Endothelial cell (in vitro differentiated cells): ENCODE data around the gene RASD2. TPM values are rescaled to one million over a fixed set of nuclear protein-coding genes. Genes with fewer than 3 reads are reported as not detected.

Experiments
- DNase-seq: peaks from one replicate; pipeline ENCODE4 v3.0.0; 2021; ENCODE audit warnings: low spot score
- H3K27ac Mint-ChIP-seq: one replicate; pipeline ENCODE4 v1.8.0; 2021; ENCODE audit warnings: mixed read lengths, inconsistent platforms; ENCODE audit not compliant: unreplicated experiment
- H3K27me3 Mint-ChIP-seq: one replicate; pipeline ENCODE4 v1.8.0; 2021; ENCODE audit warnings: mild to moderate bottlenecking, moderate library complexity, mixed read lengths, inconsistent platforms; ENCODE audit not compliant: unreplicated experiment
- H3K36me3 Mint-ChIP-seq: one replicate; pipeline ENCODE4 v1.8.0; 2021; ENCODE audit warnings: mild to moderate bottlenecking, low read depth, mixed read lengths, inconsistent platforms; ENCODE audit not compliant: unreplicated experiment
- H3K4me1 Mint-ChIP-seq: one replicate; pipeline ENCODE4 v1.8.0; 2021; ENCODE audit warnings: mild to moderate bottlenecking, mixed read lengths, inconsistent platforms; ENCODE audit not compliant: unreplicated experiment
- H3K4me3 Mint-ChIP-seq: one replicate; pipeline ENCODE4 v1.8.0; 2021; ENCODE audit warnings: mild to moderate bottlenecking, mixed read lengths, inconsistent platforms; ENCODE audit not compliant: unreplicated experiment
- H3K9me3 Mint-ChIP-seq: one replicate; pipeline ENCODE4 v1.8.0; 2021; ENCODE audit warnings: mixed read lengths, inconsistent platforms; ENCODE audit not compliant: unreplicated experiment
- CTCF ChIP-seq: fragments of 200-600 bp; sonication (generic); IDR thresholded peaks from one replicate; pipeline ENCODE4 v1.5.0; 2021; ENCODE audit warnings: antibody characterized with exemption; ENCODE audit not compliant: unreplicated experiment
- total RNA-seq: library from RNA; stranded (reverse); fragmentation: NEBNext Ultra II Directional; extraction: Animal tissue kit (Norgen Biotek cat#: 25700); gene quantifications from one replicate; pipeline ENCODE4 v1.2.1, GENCODE V29; 2021; ENCODE audit not compliant: unreplicated experiment

The RASD2 gene
- total RNA-seq, 1 donor from 2014 or later, result not detected

- no peak for TF ChIP-seq CTCF
- no peak overlapping the region for H3K4me3 Mint-ChIP-seq
- peaks cover 10% of the 10 kb centered on the region for H3K27me3 Mint-ChIP-seq
- H3K9me3 Mint-ChIP-seq, result no peaks in the 10 kb centered on the region
- no peak overlapping the region for H3K27ac Mint-ChIP-seq
- no peaks in the 10 kb centered on the region for H3K36me3 Mint-ChIP-seq
- no peaks in the 10 kb centered on the region for H3K4me1 Mint-ChIP-seq
- DNase-seq, result no peak
Measured at GRCh38 chr22:35558719-35559118, 18.1 kb downstream of the RASD2 start.

- TF ChIP-seq CTCF, result no peak
- no peak for DNase-seq
- Mint-ChIP-seq H3K4me3 (no peak overlapping the region), H3K36me3 (no peaks in the 10 kb centered on the region), H3K27ac (no peak overlapping the region), H3K4me1 (no peaks in the 10 kb centered on the region), H3K27me3 (peaks cover 10% of the 10 kb centered on the region), H3K9me3 (no peaks in the 10 kb centered on the region)
Measured at GRCh38 chr22:35559354-35560005, 18.8 kb downstream of the RASD2 start.

GRCh38 chr22:35560366-35560765 lies 19.7 kb downstream of the RASD2 start:
- H3K27me3 Mint-ChIP-seq, result peaks cover 7% of the 10 kb centered on the region

GRCh38 chr22:35560824-35561223 lies 20.2 kb downstream of the RASD2 start:
- H3K27ac Mint-ChIP-seq, result no peak overlapping the region
- H3K4me1 Mint-ChIP-seq, result no peaks in the 10 kb centered on the region
- H3K36me3 Mint-ChIP-seq, result no peaks in the 10 kb centered on the region
- DNase-seq, result no peak
- H3K4me3 Mint-ChIP-seq, result no peak overlapping the region
- peaks cover 7% of the 10 kb centered on the region for H3K27me3 Mint-ChIP-seq
- H3K9me3 Mint-ChIP-seq, result no peaks in the 10 kb centered on the region
- TF ChIP-seq CTCF, result no peak

More at GRCh38 chr22:35560366-35560765, 19.7 kb downstream of the RASD2 start:
- H3K4me3 Mint-ChIP-seq, result no peak overlapping the region
- DNase-seq, result no peak
- no peaks in the 10 kb centered on the region for H3K36me3 Mint-ChIP-seq
- no peaks in the 10 kb centered on the region for H3K4me1 Mint-ChIP-seq
- TF ChIP-seq CTCF, result no peak
- H3K27ac Mint-ChIP-seq, result no peak overlapping the region
- no peaks in the 10 kb centered on the region for H3K9me3 Mint-ChIP-seq

- Mint-ChIP-seq H3K27me3 (peaks cover 4% of the 10 kb centered on the region), H3K27ac (no peak overlapping the region), H3K4me3 (no peak overlapping the region), H3K4me1 (no peaks in the 10 kb centered on the region), H3K9me3 (no peaks in the 10 kb centered on the region), H3K36me3 (no peaks in the 10 kb centered on the region)
- DNase-seq, result no peak
- TF ChIP-seq CTCF, result no peak
Measured at GRCh38 chr22:35561796-35562526, 21.3 kb downstream of the RASD2 start.
